HG02798 (cell line): Measurements from ENCODE around the gene FLII.

ENCODE experiments used
- ATAC-seq: cut with Tn5 transposase; IDR thresholded peaks from one replicate; pipeline ENCODE4 v1.9.1; 2021; ENCODE audit warnings: mild to moderate bottlenecking; ENCODE audit not compliant: unreplicated experiment, poor library complexity

The FLII gene

GRCh38 chr17:18246109-18246725 is 12.3 kb downstream of the FLII start:
- no peak for ATAC-seq

GRCh38 chr17:18245038-18245776 is 13.3 kb downstream of the FLII start:
- no peak for ATAC-seq

GRCh38 chr17:18241229-18241871 is 17.2 kb downstream of the FLII start:
- no peak for ATAC-seq

- no peak for ATAC-seq
Measured at GRCh38 chr17:18240449-18240848, 18.1 kb downstream of the FLII start.

- no peak for ATAC-seq
Measured at GRCh38 chr17:18238299-18238698, 20.2 kb downstream of the FLII start.

- ATAC-seq = no peak
Measured at GRCh38 chr17:18237461-18237860, 21.1 kb downstream of the FLII start.

- ATAC-seq = no peak
Measured at GRCh38 chr17:18236494-18236893, 22.0 kb downstream of the FLII start.

GRCh38 chr17:18235743-18236256 is 22.7 kb downstream of the FLII start:
- ATAC-seq = no peak

GRCh38 chr17:18234853-18235380 is 23.6 kb downstream of the FLII start:
- ATAC-seq = no peak

- no peak for ATAC-seq
Measured at GRCh38 chr17:18233803-18234518, 24.6 kb downstream of the FLII start.

GRCh38 chr17:18231164-18231563 is 27.4 kb downstream of the FLII start:
- no peak for ATAC-seq

GRCh38 chr17:18230288-18231141 is 28.0 kb downstream of the FLII start:
- no peak for ATAC-seq

GRCh38 chr17:18229771-18230170 is 28.8 kb downstream of the FLII start:
- ATAC-seq = no peak

- ATAC-seq = no peak
Measured at GRCh38 chr17:18229254-18229653, 29.3 kb downstream of the FLII start.

GRCh38 chr17:18228176-18228682 is 30.3 kb downstream of the FLII start:
- no peak for ATAC-seq

- no peak for ATAC-seq
Measured at GRCh38 chr17:18227635-18228034, 30.9 kb downstream of the FLII start.

- no peak for ATAC-seq
Measured at GRCh38 chr17:18226284-18226945, 32.1 kb downstream of the FLII start.

- no peak for ATAC-seq
Measured at GRCh38 chr17:18225642-18226283, 32.8 kb downstream of the FLII start.
